HepG2 (cell line): ENCODE results near the gene SERINC5. TPM values are rescaled to one million over a fixed set of nuclear protein-coding genes. Genes with fewer than 3 reads are reported as not detected.

ENCODE experiments used
- CREB1 ChIP-seq, 2 experiments: fragments of 450-650 bp in 1 of 2; IDR thresholded peaks; 2 replicates each; pipeline ENCODE4 v1.6.1; 2016 to 2017; ENCODE audit warnings: control low read depth in 1 of 2, mild to moderate bottlenecking in 1 of 2, missing compliant biosample characterization in 1 of 2, missing genetic modification characterization in 1 of 2
- DMAP1 ChIP-seq: IDR thresholded peaks from 2 replicates; pipeline ENCODE4 v1.6.1; 2016
- GATAD2A ChIP-seq: IDR thresholded peaks from 2 replicates; pipeline ENCODE4 v1.6.1; 2016
- GTF3A ChIP-seq: sonication (generic); formaldehyde crosslinking; conservative IDR thresholded peaks from 2 replicates; pipeline ENCODE4 v1.4.0; 2020; ENCODE audit warnings: mild to moderate bottlenecking, missing genetic modification reagents
- HNRNPLL ChIP-seq: fragments of 200-400 bp; formaldehyde crosslinking; IDR thresholded peaks from 2 replicates; pipeline ENCODE4 v1.6.1; 2017; ENCODE audit warnings: mild to moderate bottlenecking, low read depth, low read length; ENCODE audit not compliant: poor library complexity, severe bottlenecking
- ISL2 ChIP-seq: sonication (generic); formaldehyde crosslinking; IDR thresholded peaks from 2 replicates; pipeline ENCODE4 v1.5.0; 2020; ENCODE audit warnings: missing genetic modification reagents
- KLF15 ChIP-seq: sonication (generic); formaldehyde crosslinking; IDR thresholded peaks from 2 replicates; pipeline ENCODE4 v1.8.1; 2023; ENCODE audit warnings: borderline replicate concordance, mild to moderate bottlenecking, inconsistent platforms, missing genetic modification reagents, mixed read lengths
- MBD4 ChIP-seq: IDR thresholded peaks from 2 replicates; pipeline ENCODE4 v1.6.1; 2012; ENCODE audit warnings: low read length, inconsistent platforms, borderline replicate concordance
- NCOR1 ChIP-seq: fragments of 200-600 bp; sonication (generic); IDR thresholded peaks from 2 replicates; pipeline ENCODE4 v1.7.0; 2017; ENCODE audit warnings: antibody characterized with exemption, low read length, borderline replicate concordance
- PCBP2 ChIP-seq: fragments of 200-400 bp; formaldehyde crosslinking; optimal IDR thresholded peaks from 2 replicates; pipeline ENCODE3; 2018; ENCODE audit warnings: low read length, low read depth; ENCODE audit not compliant: poor library complexity, severe bottlenecking
- POLR2AphosphoS5 ChIP-seq: IDR thresholded peaks from 2 replicates; pipeline ENCODE4 v1.6.1; 2012; ENCODE audit warnings: low read depth, low read length
- PRDM4 ChIP-seq: sonication (generic); formaldehyde crosslinking; IDR thresholded peaks from 2 replicates; pipeline ENCODE4 v1.9.0; 2021; ENCODE audit warnings: missing genetic modification reagents, borderline replicate concordance
- RARA ChIP-seq: IDR thresholded peaks from 2 replicates; pipeline ENCODE4 v1.6.1; 2016; ENCODE audit warnings: missing genetic modification reagents, missing compliant biosample characterization
- SIN3B ChIP-seq: fragments of 150-350 bp; IDR thresholded peaks from 2 replicates; pipeline ENCODE4 v1.6.1; 2014; ENCODE audit warnings: low read length
- SIX4 ChIP-seq: sonication (generic); formaldehyde crosslinking; IDR thresholded peaks from 2 replicates; pipeline ENCODE4 v1.4.0; 2020; ENCODE audit warnings: missing genetic modification reagents
- SOX13 ChIP-seq, 3 experiments: fragments of 450-650 bp in 1 of 3; sonication (generic) in 1 of 3; formaldehyde crosslinking in 1 of 3; IDR thresholded peaks in 2 of 3; conservative IDR thresholded peaks in 1 of 3; 2 replicates each; pipeline versions ENCODE4 v1.5.0 to v1.6.1; 2016 to 2020; ENCODE audit warnings: antibody characterized with exemption in 1 of 3, mild to moderate bottlenecking in 1 of 3, missing compliant biosample characterization in 1 of 3, missing genetic modification reagents in 1 of 3, moderate library complexity in 1 of 3
- ZNF263 ChIP-seq: sonication (generic); formaldehyde crosslinking; IDR thresholded peaks from 2 replicates; pipeline ENCODE4 v1.4.0; 2020; ENCODE audit warnings: missing genetic modification reagents
- polyA plus RNA-seq, 8 experiments: library from polyadenylated mRNA; depleted of rRNA in 3 of 8; stranded (reverse) in 7 of 8; unstranded in 1 of 8; fragments of >200 nt; fragmentation: Illumina TruSeq in 4 of 8; extraction: Trizol in 4 of 8; gene quantifications; 2 replicates each; pipeline versions ENCODE4 v1.2.1 to v1.2.3, GENCODE V29; 2011 to 2016; ENCODE audit warnings: low read depth in 4 of 8, missing spikeins in 1 of 8, mixed read lengths in 1 of 8; ENCODE audit not compliant: insufficient read depth in 1 of 8
- total RNA-seq, 5 experiments: library from RNA; depleted of rRNA; stranded (reverse); fragments of >200 nt; fragmentation: Illumina TruSeq; extraction: Trizol; gene quantifications; 2 replicates each; pipeline ENCODE4 v1.2.3, GENCODE V29; 2016; ENCODE audit warnings: low read depth in 1 of 5
- TF ChIP-seq, protein P1 (sequence below): sonication (generic); formaldehyde crosslinking; IDR thresholded peaks from 2 replicates; pipeline ENCODE4 v1.5.0; 2020; ENCODE audit warnings: missing genetic modification reagents, mild to moderate bottlenecking, borderline replicate concordance
- TF ChIP-seq, protein P2 (sequence below): sonication (generic); formaldehyde crosslinking; IDR thresholded peaks from 2 replicates; pipeline ENCODE4 v1.5.1; 2020; ENCODE audit warnings: mild to moderate bottlenecking, missing genetic modification reagents, moderate library complexity
- TF ChIP-seq, protein P3 (sequence below): sonication (generic); formaldehyde crosslinking; IDR thresholded peaks from 2 replicates; pipeline ENCODE4 v1.4.0; 2020; ENCODE audit warnings: mild to moderate bottlenecking, missing genetic modification reagents

The SERINC5 gene
- total and polyA plus RNA-seq, 2 of the 13 experiments (the other 11 are each of a cell fraction or from before 2014, with no cell fraction given): 17.3 to 22.8 TPM

DNA sequence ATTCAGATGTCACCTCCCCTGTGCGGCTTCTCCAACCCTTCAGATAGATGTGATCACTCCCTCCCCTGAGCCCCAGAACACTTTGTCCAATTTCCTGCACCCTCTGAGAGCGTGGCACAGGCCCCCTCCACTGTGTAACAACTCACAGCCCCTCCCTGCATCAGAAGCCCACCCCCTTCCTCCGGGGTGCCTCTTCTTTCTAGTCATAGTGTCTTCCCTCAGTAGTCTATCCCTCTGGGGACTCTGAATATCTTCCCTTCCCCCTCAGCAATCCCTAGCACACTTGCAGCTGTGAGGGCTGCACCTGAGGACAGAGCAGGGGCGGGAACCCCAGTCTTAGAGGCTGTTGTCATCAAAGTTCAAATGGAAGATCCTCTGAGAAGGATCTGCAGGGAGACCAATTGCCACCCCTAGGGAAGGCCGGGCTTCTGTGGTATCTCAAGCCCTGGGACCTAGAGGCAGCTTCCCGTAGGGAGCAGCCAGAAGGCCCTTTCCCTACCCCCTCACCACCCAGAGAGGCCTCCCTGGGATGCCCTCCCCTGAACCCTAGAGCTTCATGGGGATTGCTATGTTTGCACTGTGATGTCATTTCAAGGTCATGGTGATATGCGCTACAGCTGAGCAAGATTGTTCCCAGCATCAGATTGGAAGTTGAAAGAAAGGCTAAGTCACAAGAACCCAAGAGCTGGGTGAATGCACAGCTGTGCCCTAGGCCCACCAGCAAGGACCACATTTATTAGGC is 150.0 kb downstream of the SERINC5 start (continued):
- TF ChIP-seq SIX4 (CRISPR knock-in tag): 0 out of 2 replicates have a peak, but pooled peaks have one; percentile 35
- no peak for TF ChIP-seq GTF3A (CRISPR knock-in tag)
- peak; percentile 58 for TF ChIP-seq CREB1 (IDR thresholded peaks at IDR 0.05)
- peak; percentile 76 for TF ChIP-seq CREB1 (CRISPR knock-in tag; IDR thresholded peaks at IDR 0.05)
- no peak for TF ChIP-seq MBD4
- TF ChIP-seq, protein P1, sequence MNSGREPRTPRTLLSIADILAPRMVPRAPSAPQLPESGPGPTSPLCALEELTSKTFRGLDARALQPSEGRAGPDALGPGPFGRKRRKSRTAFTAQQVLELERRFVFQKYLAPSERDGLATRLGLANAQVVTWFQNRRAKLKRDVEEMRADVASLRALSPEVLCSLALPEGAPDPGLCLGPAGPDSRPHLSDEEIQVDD (CRISPR knock-in tag): no peak
- 0 out of 2 replicates have a peak, but pooled peaks have one; percentile 35 for TF ChIP-seq NCOR1
- TF ChIP-seq ZNF263 (CRISPR knock-in tag): no peak
- TF ChIP-seq, protein P2, sequence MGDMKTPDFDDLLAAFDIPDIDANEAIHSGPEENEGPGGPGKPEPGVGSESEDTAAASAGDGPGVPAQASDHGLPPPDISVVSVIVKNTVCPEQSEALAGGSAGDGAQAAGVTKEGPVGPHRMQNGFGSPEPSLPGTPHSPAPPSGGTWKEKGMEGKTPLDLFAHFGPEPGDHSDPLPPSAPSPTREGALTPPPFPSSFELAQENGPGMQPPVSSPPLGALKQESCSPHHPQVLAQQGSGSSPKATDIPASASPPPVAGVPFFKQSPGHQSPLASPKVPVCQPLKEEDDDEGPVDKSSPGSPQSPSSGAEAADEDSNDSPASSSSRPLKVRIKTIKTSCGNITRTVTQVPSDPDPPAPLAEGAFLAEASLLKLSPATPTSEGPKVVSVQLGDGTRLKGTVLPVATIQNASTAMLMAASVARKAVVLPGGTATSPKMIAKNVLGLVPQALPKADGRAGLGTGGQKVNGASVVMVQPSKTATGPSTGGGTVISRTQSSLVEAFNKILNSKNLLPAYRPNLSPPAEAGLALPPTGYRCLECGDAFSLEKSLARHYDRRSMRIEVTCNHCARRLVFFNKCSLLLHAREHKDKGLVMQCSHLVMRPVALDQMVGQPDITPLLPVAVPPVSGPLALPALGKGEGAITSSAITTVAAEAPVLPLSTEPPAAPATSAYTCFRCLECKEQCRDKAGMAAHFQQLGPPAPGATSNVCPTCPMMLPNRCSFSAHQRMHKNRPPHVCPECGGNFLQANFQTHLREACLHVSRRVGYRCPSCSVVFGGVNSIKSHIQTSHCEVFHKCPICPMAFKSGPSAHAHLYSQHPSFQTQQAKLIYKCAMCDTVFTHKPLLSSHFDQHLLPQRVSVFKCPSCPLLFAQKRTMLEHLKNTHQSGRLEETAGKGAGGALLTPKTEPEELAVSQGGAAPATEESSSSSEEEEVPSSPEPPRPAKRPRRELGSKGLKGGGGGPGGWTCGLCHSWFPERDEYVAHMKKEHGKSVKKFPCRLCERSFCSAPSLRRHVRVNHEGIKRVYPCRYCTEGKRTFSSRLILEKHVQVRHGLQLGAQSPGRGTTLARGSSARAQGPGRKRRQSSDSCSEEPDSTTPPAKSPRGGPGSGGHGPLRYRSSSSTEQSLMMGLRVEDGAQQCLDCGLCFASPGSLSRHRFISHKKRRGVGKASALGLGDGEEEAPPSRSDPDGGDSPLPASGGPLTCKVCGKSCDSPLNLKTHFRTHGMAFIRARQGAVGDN: peak; percentile 53
- TF ChIP-seq HNRNPLL: no peak
- TF ChIP-seq SOX13 (IDR thresholded peaks at IDR 0.05): peak; percentile 19; the same call in 1 of the 2 replicates
- TF ChIP-seq SOX13 (CRISPR knock-in tag; conservative IDR thresholded peaks at IDR 0.05 in 1 of 2, IDR thresholded peaks at IDR 0.05 in 1 of 2): peak in 1 of 2 experiments; percentile 79; a peak in 2 of 4 replicates
- TF ChIP-seq POLR2AphosphoS5: no peak
- TF ChIP-seq SIN3B: no peak
- peak; percentile 71; the same call in 1 of the 2 replicates for TF ChIP-seq ISL2 (CRISPR knock-in tag)
- peak; percentile 92 for TF ChIP-seq RARA (CRISPR knock-in tag)
- TF ChIP-seq KLF15 (CRISPR knock-in tag): no peak
- no peak for TF ChIP-seq PRDM4
- no peak for TF ChIP-seq PCBP2
- TF ChIP-seq, protein P3, sequence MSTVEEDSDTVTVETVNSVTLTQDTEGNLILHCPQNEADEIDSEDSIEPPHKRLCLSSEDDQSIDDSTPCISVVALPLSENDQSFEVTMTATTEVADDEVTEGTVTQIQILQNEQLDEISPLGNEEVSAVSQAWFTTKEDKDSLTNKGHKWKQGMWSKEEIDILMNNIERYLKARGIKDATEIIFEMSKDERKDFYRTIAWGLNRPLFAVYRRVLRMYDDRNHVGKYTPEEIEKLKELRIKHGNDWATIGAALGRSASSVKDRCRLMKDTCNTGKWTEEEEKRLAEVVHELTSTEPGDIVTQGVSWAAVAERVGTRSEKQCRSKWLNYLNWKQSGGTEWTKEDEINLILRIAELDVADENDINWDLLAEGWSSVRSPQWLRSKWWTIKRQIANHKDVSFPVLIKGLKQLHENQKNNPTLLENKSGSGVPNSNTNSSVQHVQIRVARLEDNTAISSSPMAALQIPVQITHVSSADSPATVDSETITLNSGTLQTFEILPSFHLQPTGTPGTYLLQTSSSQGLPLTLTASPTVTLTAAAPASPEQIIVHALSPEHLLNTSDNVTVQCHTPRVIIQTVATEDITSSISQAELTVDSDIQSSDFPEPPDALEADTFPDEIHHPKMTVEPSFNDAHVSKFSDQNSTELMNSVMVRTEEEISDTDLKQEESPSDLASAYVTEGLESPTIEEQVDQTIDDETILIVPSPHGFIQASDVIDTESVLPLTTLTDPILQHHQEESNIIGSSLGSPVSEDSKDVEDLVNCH (CRISPR knock-in tag): no peak
- no peak for TF ChIP-seq DMAP1 (CRISPR knock-in tag)
- TF ChIP-seq GATAD2A: peak; percentile 87
